HG02678 (cell line): ENCODE data around the gene PLEKHA3.
"Not testable (repeated sequence)": the region's sequence is repeated elsewhere in the genome, so short reads cannot be mapped to it uniquely, and the experiment has no call there.

Experiments used
- ATAC-seq: cut with Tn5 transposase; IDR thresholded peaks from one replicate; pipeline ENCODE4 v1.9.1; 2021; ENCODE audit warnings: mild to moderate bottlenecking, moderate library complexity; ENCODE audit not compliant: unreplicated experiment

PLEKHA3 gene

GRCh38 chr2:178480227-178481181 lies at the start of gene PLEKHA3:
PLEKHA3 (plus strand) TSS chr2:178480457; CDS start chr2:178480870, 413 bp downstream.
- peak; percentile 73 for ATAC-seq

GRCh38 chr2:178436662-178437061 lies 43.6 kb upstream of the PLEKHA3 start:
- ATAC-seq, result no peak

DNA sequence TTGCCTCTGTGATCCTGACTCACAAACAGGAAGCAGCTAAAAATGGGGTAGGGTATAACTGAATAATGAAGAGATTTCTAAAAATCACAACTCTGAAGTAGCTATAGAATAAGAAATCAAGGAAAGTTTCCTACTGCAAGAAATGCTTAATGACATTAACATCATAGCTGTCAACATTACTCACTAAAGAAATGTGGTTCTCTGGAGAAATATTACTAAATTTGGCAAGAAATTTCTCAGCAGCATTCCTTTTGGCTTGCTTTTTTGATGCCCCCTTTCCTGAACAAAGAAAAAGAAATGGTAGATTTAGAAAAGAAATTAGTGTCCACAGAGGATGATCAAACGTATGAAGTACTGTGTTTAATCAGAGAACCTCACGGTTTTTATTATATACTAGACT lies 38.8 kb upstream of the PLEKHA3 start:
- no peak for ATAC-seq

DNA sequence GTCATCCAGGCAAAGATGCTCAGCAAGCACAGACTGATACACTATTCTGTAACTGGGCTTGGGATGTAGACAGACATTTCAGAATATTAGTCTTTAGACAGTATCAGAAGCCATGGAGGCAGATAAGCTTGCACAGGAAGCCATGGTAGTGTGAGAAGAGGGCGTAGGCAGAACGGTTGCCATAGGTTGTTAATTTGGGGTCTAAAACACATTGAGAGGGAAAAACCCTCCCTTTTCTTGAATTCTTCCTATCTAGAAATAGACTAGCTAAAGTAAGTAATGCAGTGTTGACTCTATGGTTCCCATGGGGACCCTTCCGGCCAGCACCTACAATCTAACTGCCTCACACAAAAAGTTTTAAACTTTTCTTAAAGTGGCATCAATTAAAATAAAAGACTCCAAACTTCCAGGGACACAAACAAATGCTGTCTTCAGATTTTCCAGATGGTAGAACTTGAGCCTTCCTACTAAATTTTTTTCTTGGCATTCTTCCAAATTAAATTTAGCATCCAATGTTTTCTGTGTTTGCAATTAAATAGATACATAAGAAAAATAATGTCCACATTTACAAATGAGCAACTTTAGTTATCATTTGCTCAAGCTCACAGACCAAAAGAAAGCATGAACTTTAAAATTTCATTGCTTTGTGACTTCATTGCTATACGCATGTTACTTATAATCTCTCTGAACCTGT lies 31.1 kb upstream of the PLEKHA3 start:
- no peak for ATAC-seq

GRCh38 chr2:178449700-178450523 lies 30.3 kb upstream of the PLEKHA3 start:
- ATAC-seq, result peak; percentile 9

DNA sequence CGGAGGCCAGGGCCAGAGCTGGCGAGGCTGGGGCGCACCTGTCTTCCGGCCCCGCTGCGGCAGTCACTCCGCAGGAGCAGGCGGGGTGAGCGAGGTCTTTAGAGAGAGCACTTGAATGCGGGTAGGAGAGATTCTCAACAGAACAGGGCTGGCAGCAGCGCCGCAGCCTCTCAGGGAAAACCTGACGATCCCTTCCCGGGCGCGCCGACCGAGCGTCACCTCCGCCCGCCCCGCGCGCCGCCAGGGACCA lies 29.8 kb upstream of the PLEKHA3 start:
- peak; percentile 45 for ATAC-seq

- ATAC-seq, result peak; percentile 80
Observed at GRCh38 chr2:178450774-178451525, 29.3 kb upstream of the PLEKHA3 start, which contains the start of the genes PJVK and PRKRA. PJVK (plus strand) TSS chr2:178451378; CDS start chr2:178453410, 2,032 bp downstream. PRKRA (minus strand) TSS chr2:178451175; CDS start chr2:178451030, 145 bp downstream.

- no peak for ATAC-seq
Observed at GRCh38 chr2:178452334-178452733, 27.9 kb upstream of the PLEKHA3 start.

GRCh38 chr2:178452870-178453269 lies 27.4 kb upstream of the PLEKHA3 start:
- no peak for ATAC-seq

DNA sequence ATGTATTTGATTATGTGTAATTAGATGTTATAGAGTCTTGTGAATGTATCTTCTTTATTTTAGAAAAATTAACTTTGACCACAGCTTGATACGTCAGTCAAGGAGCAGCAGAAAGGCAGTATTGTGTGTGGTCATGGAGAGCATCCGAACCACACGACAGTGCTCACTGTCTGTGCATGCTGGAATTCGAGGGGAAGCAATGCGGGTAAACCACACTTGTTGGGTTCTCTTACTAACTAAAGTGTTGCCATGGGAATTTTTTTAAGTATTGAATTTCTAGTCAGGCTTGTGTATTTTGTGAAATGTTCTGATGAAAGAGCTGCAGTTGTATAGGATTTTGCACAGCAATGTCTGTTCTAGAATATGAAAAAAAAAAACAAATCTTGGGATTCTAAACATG lies 24.3 kb upstream of the PLEKHA3 start:
- ATAC-seq, result no peak

DNA sequence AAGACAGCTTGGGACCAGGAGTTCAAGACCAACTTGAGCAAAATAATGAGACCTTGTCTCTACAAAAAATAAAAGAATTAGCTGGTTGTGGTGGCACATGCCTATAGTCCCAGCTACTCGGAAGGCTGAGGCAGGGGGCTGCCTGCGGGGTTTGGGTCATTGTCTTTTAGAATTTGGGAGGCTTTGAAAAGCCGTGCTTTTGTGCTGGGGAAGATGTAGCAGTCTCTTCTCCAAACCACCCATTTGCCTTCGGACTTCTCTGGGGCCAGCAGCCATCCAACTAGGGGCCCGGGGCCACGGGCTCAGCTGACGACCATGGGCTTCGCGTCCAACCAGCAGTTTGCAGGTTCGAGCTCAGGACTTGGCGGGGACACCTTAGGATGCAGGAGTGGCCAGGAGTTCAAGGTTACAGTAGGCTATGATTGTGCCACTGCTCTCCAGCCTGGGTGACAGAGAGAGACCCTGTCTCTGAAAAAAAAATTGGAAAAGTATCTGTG lies 22.8 kb upstream of the PLEKHA3 start:
- ATAC-seq, result no peak

DNA sequence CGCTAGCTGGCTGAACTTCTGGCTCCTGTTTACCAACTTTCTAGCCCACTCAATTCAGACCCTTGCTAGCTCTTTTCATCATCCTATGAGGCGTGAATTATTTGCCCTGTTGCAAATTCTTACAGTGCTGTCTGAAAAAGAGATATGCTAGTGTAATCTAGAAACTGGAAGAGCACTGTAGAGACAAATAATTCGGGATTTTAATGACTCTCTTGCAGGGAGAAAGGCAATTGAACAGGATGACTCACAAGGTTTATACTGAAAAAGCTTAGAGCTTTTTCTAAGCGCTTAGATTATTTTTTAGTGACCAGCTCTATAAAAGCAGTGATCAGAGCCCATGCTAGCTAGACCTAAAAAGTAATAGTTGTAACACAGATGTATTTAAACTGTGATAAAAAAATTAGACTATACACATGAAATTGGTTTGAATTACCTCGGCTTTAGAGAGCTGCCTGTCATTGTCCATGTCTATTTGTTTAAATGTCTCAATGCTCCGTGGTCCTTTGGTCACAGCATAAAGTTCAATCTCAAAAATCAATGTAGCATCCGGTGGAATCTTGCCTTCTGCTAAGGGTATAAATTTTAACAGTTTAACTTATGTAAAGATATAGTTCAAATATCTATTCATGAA lies 10.9 kb upstream of the PLEKHA3 start:
- no peak for ATAC-seq

DNA sequence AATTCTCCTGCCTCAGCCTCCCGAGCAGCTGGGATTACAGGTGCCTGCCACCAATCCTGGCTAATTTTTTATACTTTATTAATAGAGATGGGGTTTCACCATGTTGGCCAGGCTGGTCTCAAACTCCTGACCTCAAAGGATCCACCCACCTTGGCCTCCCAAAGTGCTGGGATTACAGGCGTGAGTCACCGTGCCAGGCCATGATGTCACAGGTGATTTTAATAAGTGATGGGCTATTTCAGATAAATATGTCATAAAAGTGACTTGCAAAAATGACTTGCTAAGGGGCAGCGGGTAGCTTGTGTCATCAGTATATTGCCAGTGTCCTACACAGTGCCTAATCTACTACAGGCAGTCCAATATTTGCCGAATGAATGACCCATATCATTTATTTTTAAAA lies 8.9 kb upstream of the PLEKHA3 start:
- not testable (repeated sequence) for ATAC-seq

GRCh38 chr2:178473373-178473772 lies 6.9 kb upstream of the PLEKHA3 start:
- no peak for ATAC-seq

GRCh38 chr2:178473931-178474330 lies 6.3 kb upstream of the PLEKHA3 start:
- ATAC-seq, result no peak

GRCh38 chr2:178474560-178474959 lies 5.7 kb upstream of the PLEKHA3 start:
- no peak for ATAC-seq

GRCh38 chr2:178476477-178476876 lies 3.8 kb upstream of the PLEKHA3 start:
- ATAC-seq, result no peak

- no peak for ATAC-seq
Observed at GRCh38 chr2:178477443-178478129, 2.7 kb upstream of the PLEKHA3 start.

GRCh38 chr2:178478130-178478438 lies 2.2 kb upstream of the PLEKHA3 start:
- peak; percentile 3 for ATAC-seq
